GM12875 (cell line): ENCODE measurements around the gene EVX2.
A peak's percentile ranks its signal among the peaks of the same experiment; 100 is the strongest.

Experiments
- H3K4me3 ChIP-seq: one replicate; pipeline ENCODE4 v1.5.1; 2011; ENCODE audit warnings: low read depth, low read length, control low read depth
- CTCF ChIP-seq: IDR thresholded peaks from 2 replicates; pipeline ENCODE4 v1.5.1; 2011; ENCODE audit warnings: low read depth, mild to moderate bottlenecking, control low read depth, inconsistent platforms, low read length, moderate library complexity, borderline replicate concordance; ENCODE audit not compliant: insufficient read depth

Gene EVX2

GRCh38 chr2:176090862-176091261 lies 7.1 kb upstream of the EVX2 start:
- H3K4me3 ChIP-seq, result no peak overlapping the region
- no peak for TF ChIP-seq CTCF

- no peak for TF ChIP-seq CTCF
- H3K4me3 ChIP-seq, result no peak overlapping the region
These were observed 6.2 kb upstream of the EVX2 start for GRCh38 chr2:176089843-176090395.

GRCh38 chr2:176088937-176089842 lies 5.4 kb upstream of the EVX2 start:
- no peak for TF ChIP-seq CTCF
- no peak overlapping the region for H3K4me3 ChIP-seq

- peak; percentile 88 for TF ChIP-seq CTCF
- H3K4me3 ChIP-seq, result no peak overlapping the region
These were observed 4.5 kb upstream of the EVX2 start for GRCh38 chr2:176088048-176088936.

GRCh38 chr2:176087330-176088047 lies 3.7 kb upstream of the EVX2 start:
- H3K4me3 ChIP-seq, result no peak overlapping the region
- no peak for TF ChIP-seq CTCF

- H3K4me3 ChIP-seq, result no peak overlapping the region
- TF ChIP-seq CTCF, result peak; percentile 42; the same call in 1 of the 2 replicates
These were observed 2.4 kb upstream of the EVX2 start for GRCh38 chr2:176085861-176086771.
